Mesenchymal stem cell (in vitro differentiated cells and primary cell): ENCODE data around the gene PTPRN2.

Experiments used
- DNase-seq: peaks from one replicate; pipeline ENCODE4 v3.0.0-alpha.2; 2013
- H2AFZ ChIP-seq: one replicate; pipeline ENCODE4 v1.6.1; 2013; ENCODE audit warnings: low read depth, mild to moderate bottlenecking, control low read depth, inconsistent platforms, low read length, moderate library complexity
- H2AK5ac ChIP-seq: 2 replicates; pipeline ENCODE4 v1.6.1; 2013; ENCODE audit warnings: low read length, moderate library complexity, mild to moderate bottlenecking, inconsistent platforms; ENCODE audit not compliant: severe bottlenecking
- H2BK120ac ChIP-seq: one replicate; pipeline ENCODE4 v1.6.1; 2013; ENCODE audit warnings: low read depth, mild to moderate bottlenecking, inconsistent platforms, low read length, moderate library complexity
- H2BK12ac ChIP-seq, 2 experiments: one replicate each; pipeline ENCODE4 v1.6.1; 2013; ENCODE audit warnings: inconsistent platforms in 2 of 2, low read length in 2 of 2, mild to moderate bottlenecking in 2 of 2, moderate library complexity in 2 of 2, control low read depth in 1 of 2
- H2BK15ac ChIP-seq: one replicate; pipeline ENCODE4 v1.6.1; 2013; ENCODE audit warnings: mild to moderate bottlenecking, low read depth, inconsistent platforms; ENCODE audit not compliant: poor library complexity, severe bottlenecking
- H2BK5ac ChIP-seq: 2 replicates; pipeline ENCODE4 v1.6.1; 2013; ENCODE audit warnings: low read depth, mild to moderate bottlenecking, low read length, control low read depth, inconsistent platforms; ENCODE audit not compliant: poor library complexity, severe bottlenecking
- H3K14ac ChIP-seq, 2 experiments: one replicate each; pipeline ENCODE4 v1.6.1; 2013; ENCODE audit warnings: inconsistent platforms in 2 of 2, low read length in 2 of 2, control low read depth in 1 of 2, mild to moderate bottlenecking in 1 of 2, moderate library complexity in 1 of 2
- H3K18ac ChIP-seq, 2 experiments: one replicate each; pipeline ENCODE4 v1.6.1; 2013; ENCODE audit warnings: inconsistent platforms in 2 of 2, low read length in 2 of 2, control low read depth in 1 of 2, low read depth in 1 of 2, mild to moderate bottlenecking in 1 of 2
- H3K23ac ChIP-seq, 2 experiments: one replicate each; pipeline ENCODE4 v1.6.1; 2013; ENCODE audit warnings: inconsistent platforms in 2 of 2, low read length in 2 of 2, mild to moderate bottlenecking in 2 of 2, moderate library complexity in 2 of 2, control low read depth in 1 of 2
- H3K27ac ChIP-seq: 2 replicates; pipeline ENCODE4 v1.5.1; 2013; ENCODE audit warnings: mild to moderate bottlenecking, moderate library complexity, low read length, control low read depth, inconsistent platforms; ENCODE audit not compliant: poor library complexity, severe bottlenecking
- H3K27me3 ChIP-seq, 2 experiments: 2 replicates each; pipeline versions ENCODE4 v1.6.1 to v1.7.0; 2013; ENCODE audit warnings: low read length in 2 of 2, mild to moderate bottlenecking in 2 of 2, moderate library complexity in 2 of 2, control low read depth in 1 of 2, inconsistent platforms in 1 of 2; ENCODE audit not compliant: control insufficient read depth in 1 of 2, insufficient read depth in 1 of 2
- H3K36me3 ChIP-seq, 2 experiments: 2 replicates each; pipeline versions ENCODE4 v1.6.1 to v1.7.0; 2013; ENCODE audit warnings: low read length in 2 of 2, control low read depth in 1 of 2, inconsistent platforms in 1 of 2, low read depth in 1 of 2, mild to moderate bottlenecking in 1 of 2; ENCODE audit not compliant: insufficient read depth in 2 of 2, control insufficient read depth in 1 of 2
- H3K4ac ChIP-seq, 2 experiments: one replicate each; pipeline ENCODE4 v1.6.1; 2013; ENCODE audit warnings: inconsistent platforms in 2 of 2, low read length in 2 of 2, mild to moderate bottlenecking in 2 of 2, moderate library complexity in 2 of 2, control low read depth in 1 of 2, low read depth in 1 of 2
- H3K4me1 ChIP-seq: 2 replicates; pipeline ENCODE4 v1.6.1; 2013; ENCODE audit warnings: low read depth, low read length, control low read depth; ENCODE audit not compliant: control insufficient read depth, insufficient read depth
- H3K4me2 ChIP-seq: 2 replicates; pipeline ENCODE4 v1.6.1; 2013; ENCODE audit warnings: low read length, mild to moderate bottlenecking, inconsistent platforms; ENCODE audit not compliant: poor library complexity, severe bottlenecking
- H3K4me3 ChIP-seq, 2 experiments: 2 replicates each; pipeline versions ENCODE4 v1.5.1 to v1.7.0; 2013; ENCODE audit warnings: low read length in 2 of 2, mild to moderate bottlenecking in 2 of 2, control low read depth in 1 of 2, low read depth in 1 of 2; ENCODE audit not compliant: insufficient read depth in 1 of 2
- H3K79me1 ChIP-seq: replicated peaks from 2 replicates; pipeline ENCODE4 v1.6.1; 2013; ENCODE audit warnings: mild to moderate bottlenecking, control low read depth, low read length, inconsistent platforms; ENCODE audit not compliant: poor library complexity, severe bottlenecking
- H3K9ac ChIP-seq: 2 replicates; pipeline ENCODE4 v1.7.0; 2013; ENCODE audit warnings: mild to moderate bottlenecking, low read length, moderate library complexity
- H3K9me3 ChIP-seq: 2 replicates; pipeline ENCODE4 v1.7.0; 2013; ENCODE audit warnings: mild to moderate bottlenecking, low read length; ENCODE audit not compliant: control insufficient read depth
- H4K8ac ChIP-seq: one replicate; pipeline ENCODE4 v1.6.1; 2013; ENCODE audit warnings: inconsistent platforms, mild to moderate bottlenecking, low read length, moderate library complexity
- H4K91ac ChIP-seq: one replicate; pipeline ENCODE4 v1.6.1; 2013; ENCODE audit warnings: mild to moderate bottlenecking, low read length, inconsistent platforms
- WGBS: methylation state at CpG from one replicate; pipeline ENCODE4 v1.1.7; 2013; ENCODE audit warnings: mixed read lengths; 5-methylcytosine and 5-hydroxymethylcytosine counted together

PTPRN2 gene

DNA sequence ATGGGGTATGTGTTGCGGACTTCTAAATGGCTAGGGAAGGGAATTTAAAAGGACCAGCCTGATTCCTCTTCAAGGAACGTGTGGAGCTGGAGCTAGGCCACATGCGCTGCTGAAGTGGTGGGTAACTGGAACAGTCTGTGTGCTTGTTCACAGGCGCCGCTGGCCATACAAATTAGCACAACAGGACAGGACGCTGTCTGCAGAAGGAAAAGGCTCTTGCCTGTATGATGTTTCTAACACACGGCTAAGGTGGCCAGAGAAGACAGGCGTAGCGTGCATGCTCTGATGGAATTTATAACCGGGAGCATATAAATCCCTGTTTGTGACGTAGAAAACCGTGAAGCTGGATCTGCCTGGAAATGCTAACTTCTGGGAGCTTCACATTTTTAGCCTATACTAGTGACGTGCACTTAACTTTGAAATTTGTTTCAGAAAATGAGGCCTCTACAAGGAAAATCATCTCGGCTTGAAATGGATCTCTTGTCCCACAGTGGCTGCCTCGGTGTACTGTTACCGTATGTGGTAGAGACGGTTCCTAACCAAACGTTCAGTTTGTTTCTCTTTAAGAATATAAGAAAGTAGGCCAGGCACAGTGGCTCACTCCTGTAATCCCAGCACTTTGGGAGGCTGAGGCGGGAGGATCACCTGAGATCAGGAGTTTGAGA lies 569.4 kb downstream of the PTPRN2 start:
- Histone ChIP-seq H2BK12ac (no peak overlapping the region), H3K79me1 (no peaks in the 10 kb centered on the region), H4K8ac (no peak overlapping the region), H3K4me1 (peaks cover 5% of the 10 kb centered on the region), H4K91ac (no peak overlapping the region), H3K23ac (no peak overlapping the region), H3K4me3 (no peak overlapping the region), H3K4ac (no peak overlapping the region), H2BK120ac (no peak overlapping the region), H2AFZ (no peak overlapping the region), H3K27ac (no peak overlapping the region), H3K14ac (no peak overlapping the region), H2BK15ac (no peak overlapping the region), H3K9ac (no peak overlapping the region), H3K36me3 (no peaks in the 10 kb centered on the region), H3K4me2 (no peak overlapping the region), H3K18ac (no peak overlapping the region), H2BK5ac (no peak overlapping the region), H3K9me3 (no peaks in the 10 kb centered on the region), H3K27me3 (no peaks in the 10 kb centered on the region), H2AK5ac (no peak overlapping the region)
- DNase-seq, result no peak
- WGBS, result 81% methylated on average over 19 of the region's 19 CpGs

DNA sequence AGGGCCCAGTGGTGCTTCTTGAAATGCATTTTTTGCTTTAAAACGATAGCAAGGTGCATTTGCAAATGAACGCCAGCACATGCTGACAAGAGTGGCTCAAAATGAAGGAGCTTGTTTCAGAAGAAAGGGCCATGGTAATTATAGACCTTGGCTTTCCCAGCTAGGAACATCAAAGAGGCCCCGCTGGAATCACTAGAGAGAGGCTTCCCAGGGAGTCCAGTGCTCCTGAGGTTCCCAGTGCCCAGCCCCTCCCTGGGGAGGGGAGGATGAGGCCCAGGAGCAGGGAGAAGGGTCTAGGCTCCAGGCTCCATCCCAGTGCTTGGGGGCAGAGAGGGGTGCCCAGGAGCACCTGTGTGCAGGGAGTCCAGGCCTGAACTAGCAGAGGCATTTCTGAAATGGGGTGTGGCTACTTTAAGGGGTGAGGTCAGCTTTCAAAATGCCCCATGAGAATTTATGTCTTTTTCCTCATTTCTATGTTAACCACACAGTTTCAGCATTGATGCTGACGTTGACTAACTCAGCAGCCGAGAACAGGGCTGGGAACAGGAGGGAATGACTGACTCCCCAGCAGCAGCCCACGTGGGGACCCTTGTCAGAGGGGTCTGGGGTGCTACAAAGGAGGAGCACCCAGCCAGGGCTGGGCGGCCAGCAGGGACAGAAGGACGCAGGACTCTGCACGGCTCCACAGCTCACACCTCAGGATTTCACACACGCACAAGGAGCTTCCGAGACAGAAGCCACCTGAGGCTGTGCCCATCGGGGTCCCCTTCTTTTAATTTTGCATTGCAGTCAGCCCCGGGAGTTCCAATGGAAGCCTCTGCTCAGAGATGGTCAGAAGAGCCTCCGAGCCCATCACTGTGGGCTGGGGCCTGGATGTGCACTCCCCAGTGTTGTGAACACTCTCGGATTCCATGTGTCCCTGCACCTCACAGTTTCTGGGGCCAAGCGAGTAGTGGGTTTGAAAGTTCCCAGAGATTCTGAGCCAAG lies 570.2 kb downstream of the PTPRN2 start:
- no peak overlapping the region for H3K4me3 ChIP-seq
- H4K8ac ChIP-seq, result no peak overlapping the region
- no peak overlapping the region for H2AK5ac ChIP-seq
- H3K27me3 ChIP-seq, result no peaks in the 10 kb centered on the region
- no peak overlapping the region for H2BK15ac ChIP-seq
- 63% methylated on average over 16 of the region's 16 CpGs for WGBS
- no peak overlapping the region for H3K23ac ChIP-seq
- H2BK12ac ChIP-seq, result no peak overlapping the region
- no peak overlapping the region for H2BK5ac ChIP-seq
- H3K79me1 ChIP-seq, result no peaks in the 10 kb centered on the region
- H3K4me2 ChIP-seq, result no peak overlapping the region
- no peak overlapping the region for H3K27ac ChIP-seq
- H4K91ac ChIP-seq, result no peak overlapping the region
- H2AFZ ChIP-seq, result no peak overlapping the region
- no peak overlapping the region for H3K14ac ChIP-seq
- no peak overlapping the region for H3K4ac ChIP-seq
- H3K4me1 ChIP-seq, result peaks cover 5% of the 10 kb centered on the region
- no peak overlapping the region for H3K9ac ChIP-seq
- no peak overlapping the region for H3K18ac ChIP-seq
- DNase-seq, result no peak
- no peaks in the 10 kb centered on the region for H3K9me3 ChIP-seq
- no peak overlapping the region for H2BK120ac ChIP-seq
- no peaks in the 10 kb centered on the region for H3K36me3 ChIP-seq

DNA sequence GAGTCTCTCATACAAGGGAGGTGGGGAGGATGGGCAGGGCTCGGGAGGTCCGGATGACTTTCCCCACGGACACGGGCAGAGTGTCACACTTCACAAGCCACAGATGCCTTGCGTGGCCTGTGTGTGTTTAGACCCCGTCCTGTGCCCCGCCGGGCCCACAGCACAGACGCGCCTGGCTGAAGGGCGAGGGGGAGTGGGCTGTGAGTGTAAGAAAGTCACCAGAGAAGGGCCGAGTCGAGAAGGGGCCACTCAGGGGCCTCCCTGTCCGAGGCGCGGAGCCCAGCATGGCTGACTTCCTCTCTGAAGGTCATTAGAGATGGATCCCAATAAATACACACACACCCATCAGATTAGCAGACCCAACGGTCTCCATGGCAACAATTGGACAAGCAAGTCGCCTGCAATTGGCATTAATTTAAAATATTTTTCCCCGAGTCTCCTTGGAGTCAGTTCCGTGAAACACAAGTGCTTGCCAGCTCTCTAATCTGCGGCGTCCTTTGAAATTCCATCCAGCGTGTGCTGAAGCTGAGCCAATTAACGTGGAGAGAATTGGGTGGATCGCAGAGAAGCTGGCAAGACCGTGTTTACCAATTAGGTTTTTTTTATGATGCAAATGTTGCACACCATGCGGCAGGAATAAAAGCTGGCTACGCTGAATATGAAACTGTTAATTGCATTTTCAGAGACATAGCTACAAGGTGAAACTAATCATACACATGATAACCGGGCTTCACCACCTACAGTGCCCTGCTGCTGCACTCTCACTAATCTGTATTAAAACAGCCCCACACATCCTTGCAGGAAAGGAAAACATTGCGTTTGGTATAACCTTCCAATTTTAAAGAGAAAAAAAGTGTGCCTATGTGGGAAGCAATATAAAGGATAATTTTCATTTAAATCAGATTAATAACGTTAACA lies 571.2 kb downstream of the PTPRN2 start:
- Histone ChIP-seq H3K4me3 (no peak overlapping the region), H4K91ac (no peak overlapping the region), H3K14ac (no peak overlapping the region), H2AK5ac (no peak overlapping the region), H3K4me2 (peak overlapping the region; percentile 8), H3K79me1 (no peaks in the 10 kb centered on the region), H3K9me3 (no peaks in the 10 kb centered on the region), H3K27me3 (no peaks in the 10 kb centered on the region), H2BK12ac (no peak overlapping the region), H3K36me3 (no peaks in the 10 kb centered on the region), H2BK120ac (no peak overlapping the region), H2BK5ac (no peak overlapping the region), H2BK15ac (no peak overlapping the region), H2AFZ (no peak overlapping the region), H3K4me1 (peaks cover 5% of the 10 kb centered on the region), H3K9ac (no peak overlapping the region), H3K4ac (no peak overlapping the region), H3K27ac (no peak overlapping the region), H3K18ac (no peak overlapping the region), H4K8ac (no peak overlapping the region), H3K23ac (no peak overlapping the region)
- DNase-seq, result no peak
- 9% methylated on average over 29 of the region's 31 CpGs for WGBS
